Neural crest cell (in vitro differentiated cells): ENCODE measurements around the gene LONP1. TPM values are rescaled to one million over a fixed set of nuclear protein-coding genes. Genes with fewer than 3 reads are reported as not detected.

Experiments
- DNase-seq: peaks from one replicate; pipeline ENCODE4 v3.0.0; 2021; ENCODE audit warnings: low read depth, mixed read lengths, low spot score
- H3K27ac Mint-ChIP-seq: one replicate; pipeline ENCODE4 v1.8.0; 2021; ENCODE audit warnings: mild to moderate bottlenecking, mixed read lengths; ENCODE audit not compliant: unreplicated experiment
- H3K27me3 Mint-ChIP-seq: 2 replicates; pipeline ENCODE4 v1.8.0; 2021; ENCODE audit warnings: low read depth, mild to moderate bottlenecking, mixed read lengths
- H3K36me3 Mint-ChIP-seq: 2 replicates; pipeline ENCODE4 v1.8.0; 2021; ENCODE audit warnings: low read depth, mild to moderate bottlenecking, mixed read lengths
- H3K4me1 Mint-ChIP-seq: 2 replicates; pipeline ENCODE4 v1.8.0; 2021; ENCODE audit warnings: mixed read lengths
- H3K4me3 Mint-ChIP-seq: one replicate; pipeline ENCODE4 v1.8.0; 2021; ENCODE audit warnings: mild to moderate bottlenecking, mixed read lengths
- H3K9me3 Mint-ChIP-seq: 2 replicates; pipeline ENCODE4 v1.8.0; 2021; ENCODE audit warnings: mixed read lengths
- CTCF ChIP-seq: fragments of 200-600 bp; sonication (generic); conservative IDR thresholded peaks from 2 replicates; pipeline ENCODE4 v1.5.0; 2021; ENCODE audit warnings: antibody characterized with exemption, mild to moderate bottlenecking
- long read RNA-seq: library from polyadenylated mRNA; unstranded; transcript quantifications from one replicate; pipeline ENCODE4 v2.0.0, GENCODE V29; 2020
- total RNA-seq: library from RNA; stranded (reverse); gene quantifications from 2 replicates; pipeline ENCODE4 v1.2.1, GENCODE V29; 2021

The LONP1 gene
- 89.9 and 93.2 TPM in 2 replicates for total RNA-seq
- long read RNA-seq, transcript LONP1-201 (18 exons, 3,236 nt) = major isoform, 6 of 10 reads
- long read RNA-seq, partial matches to known transcripts = 2 of 10 reads
- long read RNA-seq, other reads (novel, unspliced or antisense) = 2 of 10 reads

DNA sequence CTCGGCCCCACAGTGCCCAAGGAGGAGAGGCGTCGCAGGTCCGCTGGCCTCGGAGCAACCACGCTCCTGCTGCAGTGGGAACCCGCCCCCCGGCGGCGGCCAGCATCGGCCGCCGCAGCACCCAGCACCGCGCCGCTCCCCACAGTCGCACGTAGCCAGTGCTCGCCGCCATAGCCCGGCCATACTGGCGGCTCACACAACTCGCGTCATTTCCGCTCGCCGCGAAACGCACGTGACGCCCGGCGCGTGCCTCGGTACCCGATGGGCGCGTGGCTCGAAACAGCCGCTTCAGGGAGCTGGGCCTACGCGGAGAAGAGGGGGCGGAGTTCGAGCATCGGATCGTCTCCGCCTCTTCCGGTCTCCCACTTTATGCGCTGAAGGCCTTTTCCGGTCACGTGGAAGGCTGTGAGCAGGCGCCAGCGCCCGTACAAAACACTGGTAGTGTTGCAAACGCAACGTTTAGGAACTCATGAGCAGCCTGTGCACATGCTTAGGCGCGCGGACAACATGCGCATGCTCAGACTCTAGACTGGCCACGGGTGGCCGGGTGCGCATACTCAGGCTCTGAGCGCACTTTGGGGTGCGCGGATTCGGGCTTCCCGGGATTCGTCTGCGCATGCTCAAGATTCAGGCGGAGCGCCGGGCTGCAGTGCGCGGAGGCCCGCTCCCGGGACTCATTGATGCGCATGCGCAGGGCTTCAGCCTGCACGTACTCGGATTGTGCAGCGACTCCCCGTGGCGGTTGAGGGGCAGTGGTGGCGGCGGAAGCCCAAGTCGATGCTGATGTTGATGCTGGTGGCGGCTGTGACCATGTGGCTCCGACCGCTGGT, at the start of gene LONP1, which contains the start of gene CATSPERD:
Gene LONP1, minus strand, starts transcription at position 186 of the 830 bp plus-strand sequence. Its CDS starts 14 bp downstream, at position 172.
Gene CATSPERD, plus strand, starts transcription at position 677 of the 830 bp plus-strand sequence. Its CDS starts 101 bp downstream, at position 778.
- peak; percentile 84 for TF ChIP-seq CTCF
- peak; percentile 99 for DNase-seq

DNA sequence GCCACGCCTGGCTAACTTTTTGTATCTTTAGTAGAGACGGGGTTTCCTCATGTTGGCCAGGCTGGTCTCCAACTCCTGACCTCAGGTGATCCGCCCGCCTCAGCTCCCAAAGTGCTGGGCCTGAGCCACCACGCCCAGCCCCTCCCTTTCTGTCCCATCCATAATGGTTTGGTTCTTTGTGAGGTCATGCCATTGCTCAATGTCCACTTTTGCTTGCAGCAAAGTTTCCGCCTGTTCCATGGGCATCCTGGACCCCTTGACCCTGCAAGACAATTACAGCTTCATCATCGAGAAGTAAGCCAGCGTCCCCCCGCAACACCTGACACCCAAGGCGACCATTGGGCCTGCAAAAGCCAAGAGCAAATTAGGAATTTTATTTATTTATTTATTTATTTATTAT, 48.0 kb upstream of the LONP1 start:
- no peak for TF ChIP-seq CTCF
- no peak overlapping the region for H3K27ac Mint-ChIP-seq
- H3K9me3 Mint-ChIP-seq = no peaks in the 10 kb centered on the region
- no peak overlapping the region for H3K4me3 Mint-ChIP-seq
- no peaks in the 10 kb centered on the region for H3K36me3 Mint-ChIP-seq
- no peak for DNase-seq
- H3K4me1 Mint-ChIP-seq = no peaks in the 10 kb centered on the region
- H3K27me3 Mint-ChIP-seq = no peaks in the 10 kb centered on the region

More for the DNA sequence above, at the start of gene LONP1, which contains the start of gene CATSPERD:
- peak within 1 kb of the TSS; percentile 98 for H3K4me3 Mint-ChIP-seq
- peak within 1 kb of the TSS; percentile 94 for H3K27ac Mint-ChIP-seq
- peaks cover 13% of the 10 kb centered on the region for H3K4me1 Mint-ChIP-seq
- H3K9me3 Mint-ChIP-seq = no peaks in the 10 kb centered on the region
- H3K36me3 Mint-ChIP-seq = no peaks in the 10 kb centered on the region
- peaks cover 4% of the 10 kb centered on the region for H3K27me3 Mint-ChIP-seq

GRCh38 chr19:5765220-5765619, 45.3 kb upstream of the LONP1 start:
- Mint-ChIP-seq H3K4me1 (no peaks in the 10 kb centered on the region), H3K27me3 (peaks cover 6% of the 10 kb centered on the region), H3K27ac (no peak overlapping the region), H3K36me3 (no peaks in the 10 kb centered on the region), H3K4me3 (no peak overlapping the region), H3K9me3 (peaks cover 6% of the 10 kb centered on the region)
- DNase-seq = no peak
- no peak for TF ChIP-seq CTCF

DNA sequence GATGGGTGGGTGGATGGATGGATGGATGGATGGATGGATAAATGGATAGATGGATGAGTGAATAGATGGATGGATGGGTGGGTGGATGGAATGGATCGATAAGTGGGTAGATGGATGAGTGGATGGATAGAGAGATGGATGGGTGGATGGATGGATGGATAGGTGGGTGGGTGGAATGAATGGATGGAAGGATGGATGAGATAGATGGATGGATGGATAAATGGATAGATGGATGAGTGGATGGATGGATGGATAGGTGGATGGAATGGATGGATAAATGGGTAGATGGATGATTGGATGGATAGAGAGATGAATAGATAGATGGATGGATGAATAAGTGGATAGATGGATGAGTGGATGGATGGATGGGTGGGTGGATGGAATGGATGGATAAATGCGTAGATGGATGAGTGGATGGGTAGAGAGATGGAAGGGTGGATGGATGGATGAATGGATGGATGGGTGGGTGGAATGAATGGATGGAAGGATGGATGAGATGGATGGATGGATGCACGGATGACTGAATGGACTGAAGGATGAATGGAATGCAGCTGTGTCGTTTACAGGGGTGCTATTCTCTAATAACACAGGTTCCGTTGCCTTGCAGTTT, 42.8 kb upstream of the LONP1 start:
- H3K4me3 Mint-ChIP-seq = no peak overlapping the region
- H3K27me3 Mint-ChIP-seq = peaks cover 6% of the 10 kb centered on the region
- H3K9me3 Mint-ChIP-seq = peaks cover 6% of the 10 kb centered on the region
- H3K4me1 Mint-ChIP-seq = no peaks in the 10 kb centered on the region
- no peak for DNase-seq
- H3K36me3 Mint-ChIP-seq = no peaks in the 10 kb centered on the region
- H3K27ac Mint-ChIP-seq = no peak overlapping the region
- TF ChIP-seq CTCF = no peak

DNA sequence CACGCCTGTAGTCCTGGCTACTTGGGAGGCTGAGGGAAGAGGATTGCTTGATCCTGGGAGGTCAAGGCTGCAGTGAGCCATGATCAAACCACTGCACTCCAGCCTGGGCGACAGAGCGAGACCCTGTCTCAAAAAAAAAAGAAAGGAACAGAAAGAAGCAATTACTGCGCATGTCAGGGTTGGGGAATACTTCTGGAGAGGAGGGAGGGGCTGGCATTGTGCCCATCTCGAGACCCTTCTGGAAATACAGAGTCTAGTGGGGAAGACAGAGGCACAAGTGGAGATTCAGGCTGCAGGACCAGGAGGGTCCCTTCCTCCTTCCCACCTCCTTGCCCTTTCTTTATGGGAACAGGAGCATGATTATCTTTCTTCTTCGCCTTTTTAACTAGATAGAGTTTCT, 33.8 kb upstream of the LONP1 start:
- Mint-ChIP-seq H3K27me3 (no peaks in the 10 kb centered on the region), H3K36me3 (no peaks in the 10 kb centered on the region), H3K4me1 (no peaks in the 10 kb centered on the region), H3K9me3 (no peaks in the 10 kb centered on the region), H3K4me3 (no peak overlapping the region), H3K27ac (no peak overlapping the region)
- no peak for DNase-seq
- no peak for TF ChIP-seq CTCF
